GM06990 (cell line): ENCODE results near the gene CHD2.

Experiments used
- DNase-seq: peaks from one replicate; pipeline ENCODE4 v3.0.0-alpha.2; 2011; ENCODE audit not compliant: insufficient read length; ENCODE audit errors: extremely low read depth
- H3K27me3 ChIP-seq: replicated peaks from 2 replicates; pipeline ENCODE4 v1.6.0; 2011; ENCODE audit warnings: low read length; ENCODE audit not compliant: control insufficient read depth, insufficient read depth
- H3K36me3 ChIP-seq: 2 replicates; pipeline ENCODE4 v1.5.1; 2011; ENCODE audit warnings: low read length; ENCODE audit not compliant: control insufficient read depth, insufficient read depth
- H3K4me3 ChIP-seq: replicated peaks from 2 replicates; pipeline ENCODE4 v1.5.1; 2011; ENCODE audit warnings: low read depth, mild to moderate bottlenecking, control low read depth, low read length
- TF ChIP-seq, protein P1 (sequence below): IDR thresholded peaks from 2 replicates; pipeline ENCODE4 v1.5.1; 2011; ENCODE audit warnings: low read length, control low read depth, mild to moderate bottlenecking, inconsistent platforms; ENCODE audit not compliant: insufficient read depth, poor library complexity, severe bottlenecking

The CHD2 gene

GRCh38 chr15:92922418-92923002 is 22.4 kb downstream of the CHD2 start:
- H3K36me3 ChIP-seq, result peaks cover 15% of the 10 kb centered on the region

GRCh38 chr15:92924216-92924615 is 24.1 kb downstream of the CHD2 start:
- Histone ChIP-seq H3K27me3 (no peaks in the 10 kb centered on the region), H3K4me3 (no peak overlapping the region), H3K36me3 (peaks cover 20% of the 10 kb centered on the region)
- no peak for DNase-seq
- TF ChIP-seq, protein P1, sequence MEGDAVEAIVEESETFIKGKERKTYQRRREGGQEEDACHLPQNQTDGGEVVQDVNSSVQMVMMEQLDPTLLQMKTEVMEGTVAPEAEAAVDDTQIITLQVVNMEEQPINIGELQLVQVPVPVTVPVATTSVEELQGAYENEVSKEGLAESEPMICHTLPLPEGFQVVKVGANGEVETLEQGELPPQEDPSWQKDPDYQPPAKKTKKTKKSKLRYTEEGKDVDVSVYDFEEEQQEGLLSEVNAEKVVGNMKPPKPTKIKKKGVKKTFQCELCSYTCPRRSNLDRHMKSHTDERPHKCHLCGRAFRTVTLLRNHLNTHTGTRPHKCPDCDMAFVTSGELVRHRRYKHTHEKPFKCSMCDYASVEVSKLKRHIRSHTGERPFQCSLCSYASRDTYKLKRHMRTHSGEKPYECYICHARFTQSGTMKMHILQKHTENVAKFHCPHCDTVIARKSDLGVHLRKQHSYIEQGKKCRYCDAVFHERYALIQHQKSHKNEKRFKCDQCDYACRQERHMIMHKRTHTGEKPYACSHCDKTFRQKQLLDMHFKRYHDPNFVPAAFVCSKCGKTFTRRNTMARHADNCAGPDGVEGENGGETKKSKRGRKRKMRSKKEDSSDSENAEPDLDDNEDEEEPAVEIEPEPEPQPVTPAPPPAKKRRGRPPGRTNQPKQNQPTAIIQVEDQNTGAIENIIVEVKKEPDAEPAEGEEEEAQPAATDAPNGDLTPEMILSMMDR, result no peak

More at GRCh38 chr15:92922418-92923002, 22.4 kb downstream of the CHD2 start:
- Histone ChIP-seq H3K27me3 (no peaks in the 10 kb centered on the region), H3K4me3 (no peak overlapping the region)
- no peak for DNase-seq
- TF ChIP-seq, protein P1, result no peak

DNA sequence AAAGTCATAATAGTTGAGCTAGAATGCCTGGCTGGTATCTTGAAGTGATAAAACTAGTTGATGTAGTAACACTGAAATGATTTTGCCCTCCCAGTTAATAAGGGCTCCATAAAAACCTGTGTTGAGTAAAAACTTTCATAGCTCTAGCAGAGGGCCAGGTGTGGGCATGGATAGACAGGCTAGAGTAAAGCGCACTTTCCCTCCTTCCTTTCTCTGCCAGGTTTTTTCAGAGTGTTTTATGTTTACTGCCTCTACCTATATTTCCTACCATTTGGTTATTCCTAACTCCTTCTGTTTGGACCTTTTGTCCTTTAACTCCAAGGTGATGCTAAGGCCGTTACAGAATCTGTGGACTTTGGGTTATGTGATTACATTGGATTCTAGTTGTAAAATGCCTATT is 25.3 kb downstream of the CHD2 start:
- Histone ChIP-seq H3K4me3 (no peak overlapping the region), H3K27me3 (no peaks in the 10 kb centered on the region), H3K36me3 (peaks cover 23% of the 10 kb centered on the region)
- TF ChIP-seq, protein P1, result no peak
- DNase-seq, result no peak

GRCh38 chr15:92928225-92928750 is 28.2 kb downstream of the CHD2 start:
- Histone ChIP-seq H3K27me3 (no peaks in the 10 kb centered on the region), H3K36me3 (peaks cover 21% of the 10 kb centered on the region), H3K4me3 (no peak overlapping the region)
- no peak for DNase-seq
- TF ChIP-seq, protein P1, result no peak

DNA sequence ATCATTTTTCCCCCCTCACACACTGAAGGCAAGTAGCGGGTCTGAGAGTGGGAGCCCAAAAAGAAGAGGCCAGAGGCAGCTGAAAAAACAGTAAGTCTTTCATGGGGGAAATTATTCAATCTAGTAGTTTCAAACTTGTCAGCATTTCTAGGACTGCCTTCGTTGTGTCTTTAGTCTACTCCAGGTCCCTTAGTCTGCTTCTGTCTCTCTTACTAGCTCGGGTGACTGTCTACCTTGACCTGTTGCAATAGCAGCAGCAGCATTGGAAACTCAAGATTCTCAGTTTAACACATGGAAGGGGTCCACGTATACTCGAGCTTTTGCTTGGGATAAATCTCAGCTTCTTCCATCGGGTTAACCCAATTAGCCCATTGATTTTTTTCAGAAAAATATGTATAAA is 28.9 kb downstream of the CHD2 start:
- peaks cover 22% of the 10 kb centered on the region for H3K36me3 ChIP-seq
- H3K4me3 ChIP-seq, result no peak overlapping the region
- no peak for DNase-seq
- TF ChIP-seq, protein P1, result no peak
- H3K27me3 ChIP-seq, result no peaks in the 10 kb centered on the region

GRCh38 chr15:92930054-92930621 is 30.0 kb downstream of the CHD2 start:
- peaks cover 19% of the 10 kb centered on the region for H3K36me3 ChIP-seq
- DNase-seq, result no peak
- no peak overlapping the region for H3K4me3 ChIP-seq
- TF ChIP-seq, protein P1, result no peak
- H3K27me3 ChIP-seq, result no peaks in the 10 kb centered on the region
